GM19025 (cell line): ENCODE data around the gene MRPL33.

Source experiments
- ATAC-seq: cut with Tn5 transposase; IDR thresholded peaks from one replicate; pipeline ENCODE4 v1.9.1; 2021; ENCODE audit warnings: mild to moderate bottlenecking, low read depth, moderate library complexity; ENCODE audit not compliant: unreplicated experiment

Gene MRPL33

DNA sequence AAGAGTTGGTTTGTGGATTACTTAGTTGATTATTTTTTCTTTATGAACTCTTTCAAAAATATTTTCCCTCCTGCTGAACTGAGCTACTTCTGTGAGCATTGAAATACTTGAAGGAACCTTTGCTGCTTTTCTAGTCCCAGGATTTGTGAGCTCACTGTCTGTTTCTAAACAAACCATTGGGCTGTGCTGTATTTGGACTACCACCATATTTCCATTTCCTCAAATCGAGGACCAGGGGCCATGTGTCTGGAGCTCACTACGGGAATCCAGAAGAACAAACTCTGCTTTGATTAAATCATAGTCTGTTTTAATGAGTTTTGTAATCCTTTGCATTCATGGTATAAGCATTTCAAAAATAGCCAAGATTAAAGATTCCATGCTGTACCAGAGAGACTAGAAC is 1.3 kb downstream of the MRPL33 start:
- ATAC-seq = no peak

DNA sequence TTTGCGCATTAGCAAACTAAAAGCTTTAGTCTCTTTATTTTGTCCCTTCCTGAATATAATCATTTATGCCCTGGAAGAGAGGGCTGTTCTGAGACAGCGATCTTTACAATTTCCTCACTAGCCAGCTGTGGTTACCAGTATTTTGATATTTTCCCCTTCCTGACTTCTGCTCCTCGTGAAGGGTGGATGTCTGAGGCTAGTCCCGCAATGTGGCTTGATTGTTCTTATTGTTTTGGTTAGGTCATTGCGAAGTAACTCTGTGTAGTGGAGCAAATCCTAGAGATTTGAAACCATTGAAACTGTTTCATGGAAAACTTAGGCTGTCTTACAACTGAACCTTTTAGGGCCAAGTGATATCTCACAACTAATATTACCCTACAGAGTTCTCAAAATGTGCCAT is 2.4 kb downstream of the MRPL33 start:
- ATAC-seq = no peak

DNA sequence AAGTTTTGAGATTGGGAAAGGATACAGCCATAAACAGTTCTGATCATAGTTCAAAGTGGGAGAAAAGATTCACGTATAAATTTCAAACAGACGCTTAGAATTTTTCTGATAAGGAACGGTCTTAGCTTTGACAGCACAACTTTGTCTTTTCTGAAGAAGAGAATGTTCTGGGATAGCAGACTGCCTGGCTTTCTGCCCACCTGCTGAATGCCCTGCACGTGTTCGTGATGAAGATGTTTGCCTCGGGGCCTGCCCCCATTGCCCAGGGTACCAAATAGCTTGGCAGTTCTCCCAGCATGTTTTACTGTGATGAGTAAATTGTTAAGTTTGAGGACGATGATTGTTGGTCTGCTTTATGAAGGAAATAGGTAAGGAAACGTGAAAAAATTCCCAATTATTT is 4.6 kb downstream of the MRPL33 start:
- ATAC-seq = no peak

DNA sequence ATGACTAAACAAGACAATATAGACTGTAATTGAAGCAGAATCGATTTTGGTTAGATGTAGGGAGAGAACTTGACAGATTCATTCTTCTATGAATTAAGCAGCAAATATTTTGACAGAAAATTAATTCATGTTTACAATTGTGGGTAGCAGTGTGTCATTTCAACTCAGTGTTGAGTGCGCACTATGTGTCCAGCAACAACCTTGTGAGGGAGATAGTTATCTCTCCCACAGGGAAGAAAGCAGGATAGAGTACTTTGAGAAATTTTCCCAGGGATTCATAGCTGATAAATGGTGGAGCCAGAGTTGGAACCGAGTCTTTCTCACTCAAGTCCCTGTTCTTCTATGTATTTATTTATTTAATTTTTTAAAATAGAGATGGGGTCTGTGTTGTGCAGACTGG is 5.2 kb downstream of the MRPL33 start:
- ATAC-seq = no peak

DNA sequence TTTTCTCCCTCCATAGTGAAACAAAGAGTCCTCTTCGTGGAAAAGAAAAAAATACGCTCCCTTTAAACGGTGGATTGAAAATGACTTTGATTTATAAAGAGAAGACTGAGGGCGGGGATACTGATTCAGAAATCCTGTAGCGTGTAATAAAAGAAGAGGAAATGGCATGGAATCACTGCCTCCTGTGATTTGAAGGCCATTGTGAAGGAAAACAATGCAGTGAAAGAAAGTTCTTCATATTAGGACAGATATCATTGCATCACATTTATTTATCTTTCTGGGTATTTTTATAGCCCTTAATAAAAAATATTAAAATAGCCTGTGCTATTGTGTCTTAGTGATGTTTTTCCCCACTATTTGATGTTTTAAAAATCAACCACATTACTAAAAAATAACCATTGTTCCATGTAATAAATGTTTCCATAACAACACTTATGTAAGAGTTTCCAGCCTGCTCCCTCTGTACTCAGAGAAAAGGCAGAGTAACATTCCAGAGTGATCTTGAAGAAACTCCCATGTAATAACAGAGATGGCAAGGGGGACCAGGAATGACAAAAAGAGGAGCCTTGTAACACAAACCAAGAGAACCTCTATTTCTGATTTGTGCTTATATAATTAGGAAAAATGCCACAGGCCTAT is 8.0 kb downstream of the MRPL33 start:
- no peak for ATAC-seq

DNA sequence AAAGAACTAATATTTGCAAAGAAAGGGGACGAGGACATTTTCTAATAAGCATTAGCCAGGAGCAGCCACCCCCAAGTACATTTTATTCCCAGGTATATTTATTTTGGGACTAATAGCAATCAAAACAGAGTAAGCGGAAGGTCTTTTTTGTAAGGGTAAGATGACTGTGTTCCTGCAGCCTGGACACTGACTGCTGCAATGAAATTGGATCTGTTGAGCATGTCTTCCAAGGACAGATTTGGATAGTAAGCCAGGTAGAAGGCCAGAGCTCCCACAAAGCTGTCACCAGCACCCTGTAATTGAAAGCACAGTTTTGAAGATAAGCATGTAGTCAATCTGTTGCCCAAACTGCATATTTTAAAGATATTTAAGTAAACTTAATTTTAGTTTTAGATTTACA is 10.0 kb downstream of the MRPL33 start:
- no peak for ATAC-seq

DNA sequence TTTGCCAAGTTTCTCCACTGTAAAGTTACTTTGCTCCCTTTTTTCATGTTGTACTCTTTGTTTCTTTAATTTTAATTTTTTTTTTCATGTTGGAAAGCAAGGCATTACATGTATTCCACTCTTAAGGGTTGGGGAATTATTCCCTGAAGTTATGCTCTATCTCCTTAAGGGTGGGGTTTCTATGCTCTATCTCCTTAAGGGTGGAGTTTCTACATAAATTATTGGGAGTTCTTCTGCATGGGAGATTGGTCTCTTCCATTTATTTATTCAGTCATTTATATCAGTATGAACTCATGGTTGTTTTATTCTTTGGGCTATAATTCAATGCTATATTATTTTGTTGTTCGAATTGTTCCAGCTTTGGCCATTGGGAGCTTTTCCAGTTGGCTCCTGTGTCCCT is 11.2 kb downstream of the MRPL33 start:
- ATAC-seq = no peak

DNA sequence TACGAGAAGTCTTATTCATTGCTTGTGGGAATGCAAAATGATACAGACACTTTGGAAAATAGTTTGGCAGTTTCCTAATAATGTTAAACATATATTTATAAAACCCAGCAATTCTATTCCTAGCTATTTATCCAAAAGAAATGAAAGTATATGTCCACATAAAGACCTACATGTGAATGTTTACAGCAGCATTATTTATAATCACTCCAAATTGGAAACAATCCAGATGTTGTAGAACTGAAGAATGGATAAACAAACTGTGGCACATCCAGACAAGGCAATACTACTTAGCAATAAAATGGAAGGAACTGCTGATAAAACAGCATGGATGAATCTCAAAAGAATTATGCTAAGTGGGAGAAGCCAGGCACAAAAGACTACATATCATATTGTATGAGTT is 19.3 kb downstream of the MRPL33 start:
- no peak for ATAC-seq

DNA sequence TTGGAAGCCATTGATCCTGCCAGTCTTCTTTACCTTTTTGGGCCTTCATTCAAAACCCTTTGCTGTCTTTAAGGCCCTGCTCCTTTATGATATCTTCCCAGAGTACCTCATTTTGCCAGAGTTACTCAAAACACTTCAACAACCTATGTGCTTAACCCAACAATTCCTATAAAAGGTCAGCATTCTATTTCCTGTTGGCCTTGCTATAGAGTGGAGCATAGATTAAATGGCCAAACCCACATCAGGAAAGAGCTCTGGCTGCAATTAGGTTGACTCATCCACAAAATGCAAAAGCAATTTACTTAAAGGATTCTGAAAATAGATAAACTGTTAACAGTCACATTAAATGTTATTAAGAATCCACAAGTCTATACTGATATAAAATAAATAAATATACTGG is 21.2 kb downstream of the MRPL33 start:
- ATAC-seq = no peak

DNA sequence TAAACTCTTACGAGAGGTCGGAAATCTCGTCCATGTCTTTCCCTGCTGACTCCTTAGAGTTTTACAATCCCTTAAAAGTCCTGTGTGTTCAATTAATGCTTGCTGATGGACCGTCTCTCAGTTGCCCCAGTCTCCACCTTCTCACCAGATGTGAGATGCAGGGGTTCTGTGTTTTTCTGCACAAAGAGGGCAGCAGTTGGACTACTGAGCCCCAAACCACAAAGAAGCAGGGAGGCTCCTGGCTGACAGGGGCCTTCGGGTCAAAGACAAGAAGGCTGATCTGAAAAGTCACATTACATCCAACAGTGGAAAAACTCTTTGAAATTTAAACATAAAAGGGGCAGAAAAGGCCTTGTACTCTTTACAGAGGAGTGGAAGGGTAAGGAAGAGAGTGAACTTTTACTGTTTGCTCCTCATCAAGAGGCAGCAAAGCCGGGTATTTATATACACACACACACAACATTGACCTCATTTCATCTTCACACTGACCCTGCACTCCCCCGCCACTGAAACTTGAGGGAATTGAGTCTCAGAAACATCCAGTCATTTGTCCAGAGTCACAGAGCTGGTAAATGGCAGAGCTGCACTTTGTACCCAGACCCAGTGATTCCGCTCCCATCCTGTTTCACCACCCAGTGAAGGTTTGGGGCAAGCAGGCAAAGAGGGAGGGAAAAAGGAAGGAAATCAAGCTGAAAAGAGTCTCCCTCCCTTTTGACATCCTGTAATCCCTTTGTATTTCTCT is 23.7 kb downstream of the MRPL33 start:
- ATAC-seq = no peak

DNA sequence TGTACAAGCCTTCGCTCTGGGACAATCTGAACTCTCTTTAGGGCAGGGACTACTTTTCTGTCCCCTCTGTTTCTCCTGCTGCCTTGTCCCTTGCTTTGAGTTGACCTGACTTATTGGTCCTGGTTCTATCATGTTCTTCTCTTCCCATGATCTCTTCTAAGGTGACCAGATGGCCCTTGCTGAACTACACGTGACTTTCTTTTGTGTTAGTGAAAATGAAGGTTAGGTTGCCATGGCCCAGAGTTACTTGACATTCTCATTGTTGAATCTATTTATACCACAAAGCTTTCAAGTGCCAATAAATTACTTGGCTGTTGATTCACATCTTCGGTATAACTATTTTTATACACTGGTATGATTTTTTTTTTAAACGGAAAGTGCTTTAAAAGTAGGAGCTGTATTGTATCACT is 24.4 kb downstream of the MRPL33 start:
- ATAC-seq = no peak

DNA sequence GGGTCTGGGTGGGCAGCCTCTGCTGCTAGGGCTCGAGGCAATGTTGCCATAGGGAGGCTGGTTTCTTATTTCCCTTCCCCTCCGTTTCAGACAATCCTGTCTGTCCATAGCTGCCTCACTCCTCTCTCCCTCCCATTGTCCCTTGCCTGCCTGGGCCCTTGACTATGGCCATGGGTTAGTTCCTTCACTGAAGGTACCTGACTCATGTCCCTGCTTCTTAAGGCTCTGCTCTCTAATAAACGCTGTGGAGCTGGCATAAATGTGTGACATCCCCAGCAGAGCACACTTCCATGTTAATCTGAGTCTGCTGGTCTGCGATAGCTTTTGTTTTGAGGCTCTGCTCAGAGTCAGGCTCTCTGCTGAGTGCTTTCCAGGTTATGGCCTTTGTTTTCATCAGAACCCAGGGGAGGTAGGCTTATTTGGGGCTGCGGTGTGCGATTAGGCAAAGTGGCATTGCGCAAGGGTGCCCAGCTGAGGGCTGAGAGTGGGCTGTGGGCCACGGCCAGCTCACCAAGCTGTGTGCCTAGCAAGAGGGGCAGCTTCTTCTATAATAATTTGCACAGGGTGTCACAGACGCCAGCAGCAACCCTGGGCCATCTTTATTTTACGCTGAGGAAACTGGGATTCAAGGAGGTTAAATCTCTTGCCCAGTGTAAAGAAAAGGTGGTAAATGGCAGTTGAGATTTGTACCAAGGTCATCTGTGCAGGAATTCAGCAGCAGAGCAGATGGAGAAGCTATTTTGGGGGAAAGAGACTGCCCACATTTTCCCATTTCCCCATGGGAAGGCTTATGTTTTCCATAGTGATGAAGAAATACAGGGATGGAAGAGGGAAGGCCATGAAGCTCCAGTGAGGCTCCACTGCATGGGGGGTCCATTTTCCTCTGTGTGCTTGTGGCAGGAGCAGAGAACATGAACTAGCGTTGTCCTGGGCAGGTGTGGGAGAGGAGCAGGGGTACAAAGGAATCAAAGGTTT is 25.6 kb downstream of the MRPL33 start:
- no peak for ATAC-seq

DNA sequence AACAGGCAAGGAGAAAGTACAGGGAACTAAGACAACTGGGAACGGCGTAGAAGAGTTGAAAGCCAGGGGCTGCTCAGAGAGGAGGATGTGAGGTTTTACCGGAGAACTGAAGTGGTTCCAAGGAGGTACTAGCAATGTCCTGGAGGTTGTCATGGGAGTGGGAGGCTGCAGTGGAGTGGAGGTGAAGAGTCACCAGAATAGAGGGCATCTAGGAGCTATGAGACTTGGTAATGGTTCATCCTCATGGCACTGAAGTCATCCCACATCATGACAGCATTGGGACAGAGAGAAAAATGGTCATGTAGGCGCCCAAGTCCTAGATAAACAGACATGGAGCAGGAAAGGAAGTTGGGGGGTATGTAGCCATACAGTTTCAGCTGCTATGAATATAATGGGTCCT is 26.3 kb downstream of the MRPL33 start:
- no peak for ATAC-seq

DNA sequence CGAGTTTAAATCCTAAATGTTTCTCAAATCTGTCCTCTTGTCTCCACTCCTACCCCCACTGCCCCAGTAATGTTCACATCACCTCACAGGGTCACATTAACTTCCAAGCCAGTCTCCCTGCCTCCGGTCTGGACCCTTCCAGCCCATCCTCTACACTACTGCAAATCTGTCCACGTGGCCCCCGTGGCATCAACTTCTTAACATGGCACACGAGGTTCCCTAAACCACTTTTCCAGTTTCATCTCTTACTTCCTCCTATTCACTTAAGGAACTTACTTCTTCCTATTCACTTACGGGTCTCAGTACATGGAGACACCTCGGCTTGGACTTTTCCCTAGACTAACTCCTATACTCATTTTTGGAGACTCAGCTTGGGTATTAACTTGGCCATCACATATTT is 27.0 kb downstream of the MRPL33 start:
- no peak for ATAC-seq

DNA sequence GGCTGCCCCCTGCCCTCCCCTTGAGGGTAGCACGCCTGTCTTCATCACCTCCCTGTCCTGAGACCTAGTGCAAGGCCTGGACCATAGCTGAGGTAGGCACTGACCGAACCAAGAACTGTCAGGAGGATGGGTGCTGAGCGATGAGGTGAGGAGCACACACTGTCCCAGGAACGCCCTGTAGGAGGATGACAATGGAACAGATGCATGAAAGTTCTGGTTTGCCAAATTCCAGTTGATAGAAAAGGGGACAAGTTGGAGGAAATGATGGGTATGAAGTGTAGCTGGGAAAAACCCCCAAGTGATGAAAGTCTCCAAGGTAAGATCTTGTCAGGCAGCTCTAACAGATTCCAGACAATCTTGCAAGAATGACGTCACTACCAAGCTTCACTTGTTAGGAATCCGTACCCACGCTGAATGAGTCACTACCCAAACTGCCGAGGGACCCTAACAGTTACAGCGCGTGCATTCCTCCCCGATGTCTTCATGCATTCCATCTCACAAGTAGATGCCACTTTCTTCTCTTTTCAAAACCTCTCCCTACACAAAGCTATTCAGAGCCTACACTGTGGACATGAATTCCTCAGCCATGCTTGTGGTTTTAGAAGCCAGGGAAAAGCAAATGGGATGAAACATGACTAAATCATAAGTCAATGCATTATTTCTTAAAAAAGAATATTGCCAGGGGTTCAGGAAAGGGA is 27.6 kb downstream of the MRPL33 start:
- ATAC-seq = no peak

DNA sequence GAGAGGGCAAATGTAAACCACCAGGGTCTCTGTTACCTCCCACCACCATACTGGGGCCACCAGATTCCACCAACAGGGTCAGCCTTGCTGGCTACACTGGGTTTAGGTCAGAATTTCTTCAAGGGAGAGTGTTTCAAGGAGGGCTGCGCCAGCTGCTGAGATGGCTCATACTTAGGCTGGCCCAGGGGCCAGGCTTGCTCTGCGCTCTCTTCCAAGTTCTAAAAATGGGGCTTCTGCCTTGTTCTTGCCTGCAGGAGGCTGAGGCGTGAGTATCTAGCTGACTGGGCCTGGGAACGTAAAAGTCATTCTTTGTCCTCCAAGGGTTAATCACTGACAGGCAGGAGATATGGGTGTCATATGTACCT is 28.1 kb downstream of the MRPL33 start:
- no peak for ATAC-seq

DNA sequence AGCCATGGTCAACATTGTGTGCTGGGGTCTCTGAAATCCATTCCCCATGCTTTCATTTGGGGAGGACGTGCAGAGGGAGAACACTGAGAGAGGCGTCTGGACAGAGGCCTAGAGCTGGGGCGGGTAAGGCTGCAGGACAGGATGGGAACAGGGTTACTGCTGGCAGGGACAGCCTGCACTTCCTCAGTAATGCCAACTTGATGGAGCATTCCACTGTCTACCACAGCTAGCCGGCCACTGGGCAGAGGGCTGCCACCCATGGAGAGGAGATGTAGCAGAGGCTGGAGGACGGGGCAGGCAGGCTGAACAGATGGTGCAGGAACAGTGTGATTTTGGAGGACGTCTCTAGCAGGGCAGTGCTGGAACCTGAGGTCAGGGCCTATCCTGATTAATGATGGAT is 29.3 kb downstream of the MRPL33 start:
- no peak for ATAC-seq

DNA sequence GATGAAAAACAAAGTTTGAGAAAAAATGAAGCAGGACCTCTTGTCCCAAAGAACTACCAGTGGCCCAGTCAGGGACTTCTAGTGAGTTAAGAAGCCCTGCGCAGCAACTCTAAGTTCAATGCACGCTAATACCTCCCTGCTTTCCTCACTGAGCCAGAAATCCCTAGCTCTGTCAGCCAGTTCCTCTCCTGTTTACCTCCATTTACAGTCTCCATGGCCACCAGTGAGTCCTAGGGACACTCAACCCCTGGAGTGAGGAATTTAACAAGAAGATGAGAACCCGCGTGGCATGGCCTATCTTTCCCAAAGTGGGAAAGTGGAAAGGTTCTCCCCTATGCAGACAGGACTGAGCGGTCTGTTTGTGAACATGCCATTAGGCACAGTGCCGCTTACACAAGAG is 31.0 kb downstream of the MRPL33 start:
- ATAC-seq = no peak

DNA sequence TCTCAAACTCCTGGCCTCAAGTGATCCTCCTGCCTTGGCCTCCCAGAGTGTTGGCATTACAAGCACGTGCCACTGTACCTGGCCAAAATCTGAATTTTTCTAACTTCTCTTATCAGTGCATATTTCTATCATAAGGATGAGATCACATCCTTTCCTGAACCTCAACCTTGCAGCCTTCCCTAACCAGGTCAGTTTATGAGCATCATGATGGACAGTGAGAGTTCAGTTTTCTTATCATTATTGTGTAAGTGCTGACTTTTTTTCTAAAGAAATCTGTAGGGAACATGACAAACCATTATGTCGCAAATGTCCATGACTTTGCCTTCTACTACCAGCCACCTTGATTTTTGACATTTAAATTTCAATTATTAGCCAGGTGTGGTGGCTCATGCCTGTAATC is 31.5 kb downstream of the MRPL33 start:
- no peak for ATAC-seq

DNA sequence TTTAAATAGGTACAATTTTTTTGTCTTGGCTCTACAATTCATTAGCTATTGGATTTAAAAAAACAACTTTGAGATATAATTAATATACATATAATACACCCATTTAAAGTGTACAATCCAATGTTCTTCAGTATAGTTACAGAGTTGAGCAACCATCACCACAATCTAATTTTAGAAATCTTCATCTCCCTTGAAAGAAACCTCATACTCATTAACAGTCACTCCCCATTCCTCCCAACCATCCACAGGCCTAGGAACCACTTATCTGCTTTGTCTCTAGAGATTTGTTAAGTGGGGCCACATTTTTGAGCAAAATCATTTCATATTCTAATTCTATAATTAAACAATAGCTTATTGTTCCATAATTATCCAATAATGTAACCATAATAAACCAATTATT is 32.6 kb downstream of the MRPL33 start:
- no peak for ATAC-seq

DNA sequence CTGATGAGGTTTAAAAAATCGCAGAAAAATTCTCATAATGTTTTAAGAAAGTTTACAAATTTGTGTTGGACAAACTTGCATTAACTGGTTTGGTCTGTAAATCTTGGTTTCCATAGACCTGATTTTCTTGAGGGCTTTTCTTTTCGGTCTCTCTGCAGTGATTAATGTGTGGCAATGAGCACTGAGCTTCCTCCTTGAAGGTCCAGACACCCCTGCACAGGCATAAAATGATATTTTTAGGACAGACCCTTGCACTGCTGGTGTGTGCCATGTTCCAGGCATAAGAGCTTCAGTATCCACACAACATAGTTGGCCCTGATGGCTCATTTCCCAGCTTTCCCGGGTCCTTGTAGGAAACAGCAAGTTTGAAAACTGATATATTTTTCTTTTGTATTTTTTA is 33.7 kb downstream of the MRPL33 start:
- ATAC-seq = no peak
